HL-60 (cell line): ENCODE results near the gene CYP27B1.

Experiments used
- DNase-seq, 2 experiments: peaks; one replicate each; pipeline ENCODE4 v3.0.0-alpha.2; 2010 to 2020; ENCODE audit warnings: low read depth in 1 of 2, low spot score in 1 of 2
- H3K27ac ChIP-seq: fragments of 250-450 bp; sonication (Bioruptor Pico); replicated peaks from 2 replicates; pipeline ENCODE4 v1.5.1; 2020; ENCODE audit warnings: mild to moderate bottlenecking, moderate library complexity
- H3K27me3 ChIP-seq: fragments of 250-450 bp; sonication (Bioruptor Pico); 2 replicates; pipeline ENCODE4 v1.5.1; 2021; ENCODE audit warnings: mild to moderate bottlenecking, moderate library complexity; ENCODE audit not compliant: insufficient read depth, poor library complexity, severe bottlenecking
- H3K4me3 ChIP-seq: replicated peaks from 2 replicates; pipeline ENCODE4 v1.5.1; 2011; ENCODE audit warnings: mild to moderate bottlenecking, control low read depth, low read length; ENCODE audit not compliant: insufficient read depth
- CTCF ChIP-seq: IDR thresholded peaks from one replicate; pipeline ENCODE4 v1.5.1; 2011; ENCODE audit warnings: low read length, control low read depth, inconsistent platforms; ENCODE audit not compliant: insufficient read depth
- GABPA ChIP-seq: IDR thresholded peaks from 2 replicates; pipeline ENCODE4 v1.6.1; 2012; ENCODE audit warnings: low read depth
- POLR2AphosphoS5 ChIP-seq: IDR thresholded peaks from 2 replicates; pipeline ENCODE4 v1.6.1; 2012; ENCODE audit warnings: low read depth
- REST ChIP-seq: IDR thresholded peaks from 2 replicates; pipeline ENCODE4 v1.6.1; 2012; ENCODE audit warnings: low read depth; ENCODE audit not compliant: insufficient replicate concordance
- SPI1 ChIP-seq: IDR thresholded peaks from 2 replicates; pipeline ENCODE4 v1.6.1; 2012; ENCODE audit warnings: low read depth, mild to moderate bottlenecking, borderline replicate concordance

The CYP27B1 gene

GRCh38 chr12:57771873-57772428 lies 5.1 kb upstream of the CYP27B1 start, which contains the start of gene METTL1:
Gene METTL1, minus strand, starts transcription at chr12:57772105. Its CDS starts 22 bp downstream, at chr12:57772083.
- DNase-seq: peak; percentile 95 to 98
- H3K27ac ChIP-seq: peak within 1 kb of the TSS; percentile 96
- H3K4me3 ChIP-seq: peak within 1 kb of the TSS; percentile 79
- TF ChIP-seq POLR2AphosphoS5 (peak; percentile 93), REST (peak; percentile 76), SPI1 (no peak), CTCF (no peak), GABPA (no peak)
- peaks cover 1% of the 10 kb centered on the region for H3K27me3 ChIP-seq

- Histone ChIP-seq H3K27me3 (peaks cover 6% of the 10 kb centered on the region), H3K27ac (peak overlapping the region; percentile 96), H3K4me3 (peak overlapping the region; percentile 79)
- DNase-seq: peak; percentile 91 to 96
- TF ChIP-seq CTCF (no peak), POLR2AphosphoS5 (no peak), GABPA (no peak), REST (no peak), SPI1 (no peak)
Measured at GRCh38 chr12:57771236-57771872, 4.5 kb upstream of the CYP27B1 start.

GRCh38 chr12:57770734-57771133 lies 3.9 kb upstream of the CYP27B1 start:
- H3K4me3 ChIP-seq: peak overlapping the region; percentile 79
- DNase-seq: no peak
- peak overlapping the region; percentile 96 for H3K27ac ChIP-seq
- TF ChIP-seq CTCF: no peak
- no peak for TF ChIP-seq REST
- TF ChIP-seq POLR2AphosphoS5: no peak
- no peak for TF ChIP-seq SPI1
- no peak for TF ChIP-seq GABPA
- peaks cover 13% of the 10 kb centered on the region for H3K27me3 ChIP-seq
